RWPE1 (cell line): ENCODE measurements around the gene DPM3.
"Not testable (repeated sequence)": the region's sequence is repeated elsewhere in the genome, so short reads cannot be mapped to it uniquely, and the experiment has no call there.

Experiments
- CTCF ChIA-PET: fragments of 350-600 bp; sonication (Branson Sonifier 250); formaldehyde crosslinking; extraction: SDS; loops from one replicate; lab custom pipeline; 2021; lab: Yijun Ruan, JAX
- POLR2A ChIA-PET: fragments of 400-600 bp; formaldehyde crosslinking; extraction: SDS; loops from one replicate; lab custom pipeline; 2020; ENCODE audit warnings: antibody characterized with exemption; ENCODE audit not compliant: low non-redundant PET; lab: Yijun Ruan, JAX
- DNase-seq: peaks from one replicate; pipeline ENCODE4 v3.0.0; 2012; ENCODE audit warnings: low spot score
- H3K27ac ChIP-seq: fragments of 450-650 bp; 2 replicates; pipeline ENCODE4 v1.5.1; 2017
- CTCF ChIP-seq: fragments of 450-650 bp; conservative IDR thresholded peaks from 2 replicates; pipeline ENCODE4 v1.5.1; 2017; ENCODE audit warnings: low read depth, mild to moderate bottlenecking

Gene DPM3

DNA sequence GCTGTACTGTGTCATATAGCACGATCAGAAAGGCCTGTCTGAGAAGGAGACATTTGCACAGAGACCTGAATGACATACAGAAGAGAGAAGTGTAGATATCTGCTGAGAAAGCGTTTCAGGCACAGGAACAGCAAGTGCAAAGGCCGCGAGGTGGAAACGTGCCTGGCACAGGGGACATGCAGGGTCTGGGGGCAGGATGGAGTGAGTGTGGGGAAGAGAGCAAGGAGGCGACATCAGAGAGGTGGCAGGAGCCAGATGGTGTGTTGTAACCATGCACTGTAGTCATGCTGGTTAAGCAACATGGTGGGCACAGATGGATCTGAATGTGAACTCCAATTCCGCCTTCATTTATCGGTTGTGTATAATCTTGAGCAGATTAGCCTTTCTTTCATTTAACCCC, 19.8 kb upstream of the DPM3 start:
- CTCF ChIA-PET = interaction anchor here (0.6 kb wide), 1 partner anchor 33 kb away, joined by 5 read pairs; no protein-coding TSS in a partner anchor
- POLR2A ChIA-PET = no interaction called here
- TF ChIP-seq CTCF = no peak
- no peak for DNase-seq
- no peak overlapping the region for H3K27ac ChIP-seq

DNA sequence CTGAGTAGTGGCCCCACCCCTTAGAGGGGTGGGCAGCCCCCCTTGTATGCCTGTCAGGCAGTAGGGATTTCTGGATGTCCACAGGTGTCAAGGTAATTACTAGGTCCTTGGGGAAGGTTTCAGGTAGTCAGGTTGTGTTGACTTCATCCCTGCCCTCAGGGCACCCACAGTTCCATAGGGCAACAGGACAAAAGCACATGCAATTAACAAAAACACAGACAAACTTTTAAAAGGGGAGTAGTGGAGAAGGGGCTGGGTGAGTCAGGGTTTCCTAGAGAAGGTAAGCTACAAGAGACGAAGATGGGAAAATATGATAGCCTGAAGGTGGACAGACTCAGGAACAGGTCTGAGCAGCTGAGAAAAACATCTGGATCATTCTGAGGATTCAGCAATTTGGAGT, 18.7 kb upstream of the DPM3 start:
- no peak overlapping the region for H3K27ac ChIP-seq
- ChIA-PET CTCF (no interaction called here), POLR2A (no interaction called here)
- no peak for DNase-seq
- no peak for TF ChIP-seq CTCF

- CTCF ChIA-PET = interaction anchor here (1.0 kb wide), 1 partner anchor 17 kb away, joined by 5 read pairs; no protein-coding TSS in a partner anchor
These were observed 15.8 kb upstream of the DPM3 start for GRCh38 chr1:155155996-155156643.

GRCh38 chr1:155145491-155145890, 5.2 kb upstream of the DPM3 start:
- ChIA-PET POLR2A (no interaction called here), CTCF (interaction anchor here (0.6 to 2.1 kb wide), 2 partner anchors 22 to 526 kb away, joined by 3 to 9 read pairs; no protein-coding TSS in a partner anchor)

More at GRCh38 chr1:155155996-155156643, 15.8 kb upstream of the DPM3 start:
- POLR2A ChIA-PET, H3K27ac ChIP-seq, DNase-seq: not testable (repeated sequence)

DNA sequence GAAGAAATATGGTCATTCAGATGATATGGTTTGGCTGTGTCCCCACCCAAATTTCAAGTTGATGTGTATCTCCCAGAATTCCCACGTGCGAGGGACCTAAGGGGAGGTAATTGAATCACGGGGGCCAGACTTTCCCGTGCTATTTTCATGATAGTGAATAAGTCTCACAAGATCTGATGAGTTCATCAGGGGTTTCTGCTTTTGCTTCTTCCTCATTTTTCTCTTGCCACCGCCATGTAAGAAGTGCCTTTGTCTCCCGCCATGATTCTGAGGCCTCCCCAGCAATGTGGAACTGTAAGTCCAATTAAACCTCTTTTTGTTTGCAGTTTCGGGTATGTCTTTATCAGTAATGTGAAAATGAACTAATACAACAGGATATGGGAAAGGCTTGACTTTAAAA, 1.4 kb upstream of the DPM3 start:
- TF ChIP-seq CTCF = no peak
- ChIA-PET POLR2A (no interaction called here), CTCF (interaction anchor here (0.9 to 1.2 kb wide), 2 partner anchors 50 to 55 kb away, joined by 4 read pairs; no protein-coding TSS in a partner anchor)
- no peak for DNase-seq
- no peak overlapping the region for H3K27ac ChIP-seq

More at GRCh38 chr1:155145491-155145890, 5.2 kb upstream of the DPM3 start:
- no peak overlapping the region for H3K27ac ChIP-seq
- no peak for TF ChIP-seq CTCF
- no peak for DNase-seq

DNA sequence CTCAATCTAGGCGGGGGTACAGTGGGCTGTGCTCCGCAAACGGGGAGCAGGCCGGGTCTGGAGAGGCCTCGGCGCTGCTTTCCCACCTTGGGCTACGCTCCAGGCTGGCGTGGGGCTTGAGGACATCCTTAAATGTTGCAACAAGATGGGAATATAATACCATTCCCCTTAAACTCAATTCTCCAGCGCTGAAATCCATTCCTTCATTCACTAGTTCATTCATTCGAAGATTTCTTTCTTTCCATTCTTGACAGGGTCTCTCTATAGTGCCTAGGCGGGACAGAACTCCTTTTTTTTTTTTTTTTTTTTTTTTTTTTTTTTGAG, 261 bp upstream of the DPM3 start:
- CTCF ChIA-PET = no interaction called here
- POLR2A ChIA-PET = no interaction called here
- DNase-seq = no peak
- H3K27ac ChIP-seq = peak overlapping the region; percentile 90
- no peak for TF ChIP-seq CTCF

DNA sequence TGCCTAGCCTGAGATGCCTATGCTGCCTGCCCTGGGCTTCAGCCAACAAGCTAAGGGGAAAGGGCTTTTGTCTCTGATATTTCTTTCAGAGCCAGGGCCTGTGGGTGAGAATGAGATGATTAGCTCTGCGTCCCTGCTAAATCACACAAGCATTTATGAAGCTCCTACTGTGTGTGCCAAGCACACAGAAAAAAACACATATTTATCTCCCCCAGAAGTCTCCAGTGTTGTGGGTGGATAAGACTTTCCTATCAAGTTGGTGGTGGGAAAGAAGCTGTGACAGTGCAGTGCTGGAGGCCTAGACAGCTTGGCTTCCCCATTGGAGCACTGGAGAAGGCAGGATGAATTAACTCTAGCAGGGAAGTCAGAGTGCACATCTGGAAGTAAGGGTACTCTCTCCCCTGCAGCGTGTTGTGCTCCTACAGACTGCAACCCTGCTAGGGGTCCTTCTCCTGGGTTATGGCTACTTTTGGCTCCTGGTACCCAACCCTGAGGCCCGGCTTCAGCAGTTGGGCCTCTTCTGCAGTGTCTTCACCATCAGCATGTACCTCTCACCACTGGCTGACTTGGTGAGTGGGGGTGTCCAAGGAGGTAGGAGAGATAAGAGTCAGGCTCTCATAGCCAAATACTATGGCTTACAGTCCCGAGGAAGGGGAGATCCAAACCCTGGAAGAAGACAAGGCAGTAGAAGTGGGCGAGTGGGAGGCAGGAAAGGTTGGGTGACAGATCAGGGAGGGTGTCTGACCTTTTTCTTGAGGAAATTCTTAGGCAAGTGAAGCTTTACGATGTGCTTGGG, 3.0 kb downstream of the DPM3 start:
- peak overlapping the region; percentile 99 for H3K27ac ChIP-seq
- ChIA-PET CTCF (interaction anchor here (0.7 to 1.8 kb wide), 4 partner anchors 30 to 864 kb away, joined by 4 to 5 read pairs (median 4); no protein-coding TSS in a partner anchor), POLR2A (interaction anchor here (2.9 kb wide), 1 partner anchor 12 kb away, joined by 14 read pairs; no protein-coding TSS in a partner anchor)
- TF ChIP-seq CTCF = no peak
- DNase-seq = no peak
